OCI-LY7 (cell line): ENCODE data around the gene RAP1B.

Source experiments
- CTCF ChIP-seq: fragments of 200-600 bp; sonication (generic); conservative IDR thresholded peaks from 2 replicates; pipeline ENCODE4 v1.5.1; 2014; ENCODE audit warnings: mild to moderate bottlenecking, antibody characterized with exemption, low read length, moderate library complexity, mixed read lengths
- EZH2phosphoT487 ChIP-seq: fragments of 200-600 bp; sonication (generic); IDR thresholded peaks from 2 replicates; pipeline ENCODE4 v1.6.1; 2018; ENCODE audit warnings: low read depth, borderline replicate concordance, mild to moderate bottlenecking, mixed run types, antibody characterized with exemption, low read length, moderate library complexity, mixed read lengths

GRCh38 chr12:68665016-68665569 is 54.4 kb downstream of the RAP1B start:
- TF ChIP-seq CTCF (peak; percentile 40; the same call in 1 of the 2 replicates), EZH2phosphoT487 (no peak)
